ENCODE measurements around the gene BMX. TPM values are rescaled to one million over a fixed set of nuclear protein-coding genes. Genes with fewer than 3 reads are reported as not detected.

BMX gene
- total RNA-seq, 5 donors from 2014 or later (not counting 1 experiment from before 2014, with no cell fraction given) = not detected

DNA sequence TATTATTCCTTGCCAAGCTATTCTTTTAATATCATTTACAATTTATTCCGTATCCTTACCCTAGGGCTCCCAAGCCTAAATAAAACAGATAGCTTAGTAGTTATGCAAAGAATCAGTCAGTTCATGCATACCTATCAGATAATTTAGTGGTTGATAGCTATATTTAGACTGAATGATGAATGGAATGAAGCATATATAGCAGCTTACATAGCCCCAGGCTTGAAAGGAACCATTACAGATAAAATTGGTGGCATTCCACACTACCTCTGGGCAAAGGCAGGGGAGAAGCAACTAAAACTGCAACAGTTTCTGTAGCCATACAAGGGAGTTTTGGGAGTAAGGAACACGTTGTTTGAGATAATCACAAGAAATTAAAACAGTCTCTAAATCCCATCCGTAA is 97.4 kb downstream of the BMX start:
- H3K4me1 Mint-ChIP-seq = no peaks in the 10 kb centered on the region
- Histone ChIP-seq H3K36me3 (ENCODE audit: control insufficient read depth in 2 of 2, extremely low read depth in 1 of 2, insufficient read depth in 1 of 2, low read length in 1 of 2) (no peaks in the 10 kb centered on the region), H3K4me1 (ENCODE audit: control insufficient read depth in 1 of 2, extremely low read depth in 1 of 2, insufficient read depth in 2 of 2, low read length in 2 of 2) (no peaks in the 10 kb centered on the region), H3K27ac (ENCODE audit: low read length) (no peak overlapping the region), H3K27me3 (replicated peaks in 1 of 2; ENCODE audit: control insufficient read depth in 2 of 2, extremely low read depth in 1 of 2, insufficient read depth in 2 of 2, low read length in 1 of 2) (no peaks in the 10 kb centered on the region), H3K4me3 (ENCODE audit: control insufficient read depth in 1 of 2, extremely low read depth in 1 of 2, low read length in 1 of 2) (no peak overlapping the region), H3K9me3 (no peaks in the 10 kb centered on the region)
- no peak for DNase-seq
- ChIA-PET POLR2A (no interaction called here), CTCF (interaction anchor here in 1 of 2 donors (1.3 kb wide), 1 partner anchor 101 kb away, joined by 3 read pairs; no protein-coding TSS in a partner anchor)
- H3K36me3 Mint-ChIP-seq = no peaks in the 10 kb centered on the region
- H3K4me3 Mint-ChIP-seq = no peak overlapping the region
- no peak for ATAC-seq (replicated peaks in 1 of 4)
- peaks cover 4 to 42% of the 10 kb centered on the region in 2 donors for H3K27me3 Mint-ChIP-seq
- H3K9me3 Mint-ChIP-seq = peaks cover 0 to 4% (median 0%) of the 10 kb centered on the region in 3 donors
- no peak overlapping the region for H3K27ac Mint-ChIP-seq
- no CpG with 5 or more reads among the region's 3 CpGs for WGBS (ENCODE audit: insufficient coverage)

DNA sequence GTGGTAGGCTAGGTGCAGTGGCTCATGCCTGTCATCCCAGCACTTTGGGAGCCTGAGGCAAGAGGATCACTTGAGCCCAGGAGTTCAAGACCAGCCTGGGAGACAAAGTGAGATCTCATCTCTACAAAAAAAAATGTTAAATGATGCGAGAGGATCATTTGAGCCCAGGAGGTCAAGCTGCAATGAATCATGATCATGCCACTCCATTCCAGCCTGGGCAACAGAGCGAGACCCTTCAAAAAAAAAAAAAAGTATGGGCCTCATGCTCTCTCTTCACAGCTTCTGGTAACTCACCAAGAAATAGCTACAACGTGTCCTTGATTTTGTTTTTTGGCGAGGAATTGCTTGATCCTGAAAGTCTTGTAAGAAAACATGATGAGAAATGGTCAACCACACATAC is 98.9 kb downstream of the BMX start:
- no peak overlapping the region for H3K4me3 ChIP-seq (ENCODE audit: control insufficient read depth in 1 of 2, extremely low read depth in 1 of 2, low read length in 1 of 2)
- no peaks in the 10 kb centered on the region for H3K36me3 ChIP-seq (ENCODE audit: control insufficient read depth in 2 of 2, extremely low read depth in 1 of 2, insufficient read depth in 1 of 2, low read length in 1 of 2)
- Mint-ChIP-seq H3K27ac (no peak overlapping the region), H3K36me3 (no peaks in the 10 kb centered on the region), H3K4me3 (no peak overlapping the region), H3K27me3 (peaks cover 7 to 50% of the 10 kb centered on the region in 2 donors), H3K9me3 (peaks cover 0 to 4% (median 0%) of the 10 kb centered on the region in 3 donors), H3K4me1 (no peaks in the 10 kb centered on the region)
- no peaks in the 10 kb centered on the region for H3K4me1 ChIP-seq (ENCODE audit: control insufficient read depth in 1 of 2, extremely low read depth in 1 of 2, insufficient read depth in 2 of 2, low read length in 2 of 2)
- no CpG with 5 or more reads among the region's 4 CpGs for WGBS (ENCODE audit: insufficient coverage)
- no peak overlapping the region for H3K27ac ChIP-seq (ENCODE audit: low read length)
- ChIA-PET POLR2A (interaction anchor here in 1 of 2 donors (0.7 kb wide), 1 partner anchor 9 kb away, joined by 5 read pairs; no protein-coding TSS in a partner anchor), CTCF (interaction anchor here in 1 of 2 donors (0.5 kb wide), 1 partner anchor 16 kb away, joined by 4 read pairs; no protein-coding TSS in a partner anchor)
- no peaks in the 10 kb centered on the region for H3K9me3 ChIP-seq
- no peak for DNase-seq
- ATAC-seq (replicated peaks in 1 of 4) = no peak
- H3K27me3 ChIP-seq (replicated peaks in 1 of 2; ENCODE audit: control insufficient read depth in 2 of 2, extremely low read depth in 1 of 2, insufficient read depth in 2 of 2, low read length in 1 of 2) = no peaks in the 10 kb centered on the region

DNA sequence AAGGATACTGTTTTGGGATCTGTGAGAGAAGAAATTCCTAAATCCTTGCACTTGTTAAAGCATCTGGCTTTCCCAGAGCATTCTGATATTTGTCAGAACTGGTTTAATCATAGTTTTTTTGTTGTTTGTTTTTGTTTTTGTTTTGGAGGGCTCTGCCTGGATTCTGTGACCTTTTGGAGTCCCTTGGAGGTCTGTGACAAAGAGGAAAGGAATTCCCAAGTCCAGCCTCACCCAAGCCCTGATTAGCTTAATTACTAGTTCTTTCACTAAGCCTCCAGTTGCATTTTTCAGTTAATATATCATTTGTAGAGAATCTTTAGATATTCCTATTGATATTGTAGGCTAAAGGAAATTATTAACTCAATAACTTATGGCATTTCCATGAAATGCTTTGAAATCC is 99.4 kb downstream of the BMX start:
- POLR2A ChIA-PET = no interaction called here
- CTCF ChIA-PET = no interaction called here
- no peaks in the 10 kb centered on the region for H3K4me1 ChIP-seq (ENCODE audit: control insufficient read depth in 1 of 2, extremely low read depth in 1 of 2, insufficient read depth in 2 of 2, low read length in 2 of 2)
- no peak overlapping the region for H3K27ac ChIP-seq (ENCODE audit: low read length)
- H3K9me3 ChIP-seq = no peaks in the 10 kb centered on the region
- no peaks in the 10 kb centered on the region for H3K36me3 ChIP-seq (ENCODE audit: control insufficient read depth in 2 of 2, extremely low read depth in 1 of 2, insufficient read depth in 1 of 2, low read length in 1 of 2)
- no peaks in the 10 kb centered on the region for H3K4me1 Mint-ChIP-seq
- no peak overlapping the region for H3K4me3 ChIP-seq (ENCODE audit: control insufficient read depth in 1 of 2, extremely low read depth in 1 of 2, low read length in 1 of 2)
- H3K27ac Mint-ChIP-seq = no peak overlapping the region
- H3K27me3 Mint-ChIP-seq = peaks cover 7 to 48% of the 10 kb centered on the region in 2 donors
- no peak for DNase-seq
- H3K36me3 Mint-ChIP-seq = no peaks in the 10 kb centered on the region
- peaks cover 0 to 4% (median 0%) of the 10 kb centered on the region in 3 donors for H3K9me3 Mint-ChIP-seq
- no peak for ATAC-seq (replicated peaks in 1 of 4)
- H3K4me3 Mint-ChIP-seq = no peak overlapping the region
- H3K27me3 ChIP-seq (replicated peaks in 1 of 2; ENCODE audit: control insufficient read depth in 2 of 2, extremely low read depth in 1 of 2, insufficient read depth in 2 of 2, low read length in 1 of 2) = no peaks in the 10 kb centered on the region

DNA sequence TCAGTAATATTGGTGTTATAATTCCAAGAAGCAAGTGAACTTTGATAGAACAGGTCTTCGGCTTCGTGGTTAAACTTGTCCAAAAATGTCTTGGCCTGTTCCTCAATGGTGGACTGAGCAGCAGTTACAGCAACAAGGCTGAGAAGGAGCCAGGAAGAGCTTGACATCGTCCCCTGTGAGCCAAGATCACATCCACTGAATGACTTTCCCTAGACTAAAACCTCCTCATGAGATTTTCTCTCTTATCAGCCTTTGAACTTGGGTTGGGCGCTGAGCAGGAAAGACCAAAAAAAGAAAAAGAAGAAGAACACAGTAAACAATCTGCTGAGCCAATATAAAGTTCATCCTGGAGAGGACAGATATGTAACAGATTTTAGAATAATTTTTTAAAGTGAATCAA is 100.1 kb downstream of the BMX start, which contains the start of gene ACE2:
Gene ACE2, minus strand, starts transcription at position 216 of the 400 bp plus-strand sequence. Its CDS starts 49 bp downstream, at position 167.
- Histone ChIP-seq H3K27me3 (replicated peaks in 1 of 2; ENCODE audit: control insufficient read depth in 2 of 2, extremely low read depth in 1 of 2, insufficient read depth in 2 of 2, low read length in 1 of 2) (no peaks in the 10 kb centered on the region), H3K9me3 (no peaks in the 10 kb centered on the region), H3K4me3 (ENCODE audit: control insufficient read depth in 1 of 2, extremely low read depth in 1 of 2, low read length in 1 of 2) (no peak within 1 kb of the TSS), H3K27ac (ENCODE audit: low read length) (no peak within 1 kb of the TSS), H3K36me3 (ENCODE audit: control insufficient read depth in 2 of 2, extremely low read depth in 1 of 2, insufficient read depth in 1 of 2, low read length in 1 of 2) (no peaks in the 10 kb centered on the region), H3K4me1 (ENCODE audit: control insufficient read depth in 1 of 2, extremely low read depth in 1 of 2, insufficient read depth in 2 of 2, low read length in 2 of 2) (no peaks in the 10 kb centered on the region)
- DNase-seq = no peak
- no peak within 1 kb of the TSS for H3K27ac Mint-ChIP-seq
- no peaks in the 10 kb centered on the region for H3K4me1 Mint-ChIP-seq
- CTCF ChIA-PET = no interaction called here
- no peaks in the 10 kb centered on the region for H3K36me3 Mint-ChIP-seq
- H3K9me3 Mint-ChIP-seq = peaks cover 0 to 4% (median 0%) of the 10 kb centered on the region in 3 donors
- H3K4me3 Mint-ChIP-seq = no peak within 1 kb of the TSS
- 80% methylated on average over 1 of the region's 4 CpGs for WGBS (ENCODE audit: insufficient coverage)
- ATAC-seq (replicated peaks in 1 of 4) = no peak
- peaks cover 7 to 51% of the 10 kb centered on the region in 2 donors for H3K27me3 Mint-ChIP-seq
- POLR2A ChIA-PET = no interaction called here

DNA sequence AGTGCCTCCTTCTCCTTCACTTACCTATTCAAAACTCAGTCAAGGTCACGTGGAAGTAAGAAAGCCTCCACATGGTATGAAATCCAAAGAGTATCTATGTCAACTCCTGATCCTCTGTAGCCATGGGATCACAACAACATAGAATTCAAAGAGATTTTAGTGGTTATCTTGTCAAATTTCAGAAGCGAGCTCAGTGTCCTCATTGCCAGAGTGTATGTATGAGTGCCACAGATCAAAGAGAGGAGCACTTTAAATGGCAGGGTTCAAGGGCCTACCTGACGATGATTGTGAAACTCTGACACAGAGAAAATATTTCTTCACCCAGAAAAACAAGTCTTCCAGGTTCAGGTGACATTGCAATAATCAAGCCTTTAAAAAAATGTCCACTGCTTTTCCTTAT is 101.3 kb downstream of the BMX start:
- ATAC-seq (replicated peaks in 1 of 4) (no peak), DNase-seq (no peak)
- Histone ChIP-seq H3K9me3 (no peaks in the 10 kb centered on the region), H3K27me3 (replicated peaks in 1 of 2; ENCODE audit: control insufficient read depth in 2 of 2, extremely low read depth in 1 of 2, insufficient read depth in 2 of 2, low read length in 1 of 2) (no peaks in the 10 kb centered on the region), H3K36me3 (ENCODE audit: control insufficient read depth in 2 of 2, extremely low read depth in 1 of 2, insufficient read depth in 1 of 2, low read length in 1 of 2) (no peaks in the 10 kb centered on the region), H3K27ac (ENCODE audit: low read length) (no peak overlapping the region), H3K4me3 (ENCODE audit: control insufficient read depth in 1 of 2, extremely low read depth in 1 of 2, low read length in 1 of 2) (no peak overlapping the region), H3K4me1 (ENCODE audit: control insufficient read depth in 1 of 2, extremely low read depth in 1 of 2, insufficient read depth in 2 of 2, low read length in 2 of 2) (no peaks in the 10 kb centered on the region)
- WGBS (ENCODE audit: insufficient coverage) = no CpG with 5 or more reads among the region's 3 CpGs
- Mint-ChIP-seq H3K4me3 (no peak overlapping the region), H3K4me1 (no peaks in the 10 kb centered on the region), H3K9me3 (peaks cover 0 to 4% (median 0%) of the 10 kb centered on the region in 3 donors), H3K27me3 (peaks cover 7 to 48% of the 10 kb centered on the region in 2 donors), H3K36me3 (no peaks in the 10 kb centered on the region), H3K27ac (no peak overlapping the region)
- ChIA-PET POLR2A (no interaction called here), CTCF (no interaction called here)

DNA sequence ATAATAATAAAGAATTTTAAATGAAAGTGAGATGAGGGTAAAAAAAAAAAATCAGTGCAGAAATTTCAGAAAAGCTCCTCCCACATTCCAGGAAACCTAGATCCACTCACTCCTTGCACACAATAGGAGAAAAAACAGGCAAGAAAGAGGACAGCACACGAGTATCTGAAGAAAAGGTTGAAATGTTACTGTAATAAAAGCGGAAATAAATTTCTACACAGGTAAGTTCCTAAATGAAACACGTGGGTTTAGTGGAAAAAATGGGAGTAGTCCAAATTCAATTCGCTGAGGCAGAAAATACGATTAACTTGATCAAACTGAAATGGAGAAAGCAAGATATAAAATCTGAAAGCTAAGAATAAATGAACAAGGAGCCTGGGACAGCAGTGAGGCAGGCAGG is 102.2 kb downstream of the BMX start:
- Mint-ChIP-seq H3K9me3 (peaks cover 0 to 4% (median 0%) of the 10 kb centered on the region in 3 donors), H3K4me3 (no peak overlapping the region), H3K27me3 (peaks cover 8 to 46% of the 10 kb centered on the region in 2 donors), H3K4me1 (no peaks in the 10 kb centered on the region), H3K27ac (no peak overlapping the region), H3K36me3 (no peaks in the 10 kb centered on the region)
- Histone ChIP-seq H3K4me1 (ENCODE audit: control insufficient read depth in 1 of 2, extremely low read depth in 1 of 2, insufficient read depth in 2 of 2, low read length in 2 of 2) (no peaks in the 10 kb centered on the region), H3K9me3 (no peaks in the 10 kb centered on the region), H3K36me3 (ENCODE audit: control insufficient read depth in 2 of 2, extremely low read depth in 1 of 2, insufficient read depth in 1 of 2, low read length in 1 of 2) (no peaks in the 10 kb centered on the region), H3K4me3 (ENCODE audit: control insufficient read depth in 1 of 2, extremely low read depth in 1 of 2, low read length in 1 of 2) (no peak overlapping the region), H3K27ac (ENCODE audit: low read length) (no peak overlapping the region), H3K27me3 (replicated peaks in 1 of 2; ENCODE audit: control insufficient read depth in 2 of 2, extremely low read depth in 1 of 2, insufficient read depth in 2 of 2, low read length in 1 of 2) (no peaks in the 10 kb centered on the region)
- ATAC-seq (replicated peaks in 1 of 4) (no peak), DNase-seq (no peak)
- CTCF ChIA-PET = no interaction called here
- POLR2A ChIA-PET = interaction anchor here in 1 of 2 donors (0.6 kb wide), 1 partner anchor 1667 kb away, joined by 3 read pairs; no protein-coding TSS in a partner anchor
- 40% methylated on average over 1 of the region's 5 CpGs for WGBS (ENCODE audit: insufficient coverage)

DNA sequence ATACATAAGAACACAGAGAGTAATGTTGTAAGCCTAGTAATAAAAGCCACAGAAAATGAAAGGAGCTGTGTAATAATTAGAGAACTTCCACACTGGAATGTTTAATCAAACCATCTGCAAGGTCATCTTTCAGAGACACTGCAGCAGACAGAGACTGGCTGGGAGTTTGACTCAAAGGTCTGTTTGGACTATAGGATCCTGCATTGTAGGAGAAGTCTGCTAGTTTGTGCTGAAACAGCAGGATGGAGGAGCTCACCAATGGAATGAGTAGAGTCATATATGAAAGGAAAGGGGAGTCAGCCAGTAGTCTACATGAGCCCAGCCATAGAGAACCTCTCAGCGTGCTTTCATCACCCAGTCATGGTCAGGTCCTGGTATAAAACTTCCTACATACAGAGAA is 104.6 kb downstream of the BMX start:
- ATAC-seq (replicated peaks in 1 of 4) (no peak), DNase-seq (no peak)
- H3K36me3 Mint-ChIP-seq = no peaks in the 10 kb centered on the region
- Histone ChIP-seq H3K4me3 (ENCODE audit: control insufficient read depth in 1 of 2, extremely low read depth in 1 of 2, low read length in 1 of 2) (no peak overlapping the region), H3K36me3 (ENCODE audit: control insufficient read depth in 2 of 2, extremely low read depth in 1 of 2, insufficient read depth in 1 of 2, low read length in 1 of 2) (no peaks in the 10 kb centered on the region), H3K27me3 (replicated peaks in 1 of 2; ENCODE audit: control insufficient read depth in 2 of 2, extremely low read depth in 1 of 2, insufficient read depth in 2 of 2, low read length in 1 of 2) (no peaks in the 10 kb centered on the region), H3K27ac (ENCODE audit: low read length) (no peak overlapping the region), H3K4me1 (ENCODE audit: control insufficient read depth in 1 of 2, extremely low read depth in 1 of 2, insufficient read depth in 2 of 2, low read length in 2 of 2) (no peaks in the 10 kb centered on the region), H3K9me3 (no peaks in the 10 kb centered on the region)
- POLR2A ChIA-PET = no interaction called here
- peaks cover 11 to 49% of the 10 kb centered on the region in 2 donors for H3K27me3 Mint-ChIP-seq
- no CpG with 5 or more reads among the region's 1 CpG for whole genome bisulfite sequencing (ENCODE audit: insufficient coverage)
- no peaks in the 10 kb centered on the region for H3K4me1 Mint-ChIP-seq
- CTCF ChIA-PET = no interaction called here
- H3K27ac Mint-ChIP-seq = no peak overlapping the region
- H3K4me3 Mint-ChIP-seq = no peak overlapping the region
- peaks cover 0 to 4% (median 0%) of the 10 kb centered on the region in 3 donors for H3K9me3 Mint-ChIP-seq

All from T-cell (primary cell).